ENCODE data around the gene LYRM4.
"Not testable (repeated sequence)": the region's sequence is repeated elsewhere in the genome, so short reads cannot be mapped to it uniquely, and the experiment has no call there.

The LYRM4 gene

DNA sequence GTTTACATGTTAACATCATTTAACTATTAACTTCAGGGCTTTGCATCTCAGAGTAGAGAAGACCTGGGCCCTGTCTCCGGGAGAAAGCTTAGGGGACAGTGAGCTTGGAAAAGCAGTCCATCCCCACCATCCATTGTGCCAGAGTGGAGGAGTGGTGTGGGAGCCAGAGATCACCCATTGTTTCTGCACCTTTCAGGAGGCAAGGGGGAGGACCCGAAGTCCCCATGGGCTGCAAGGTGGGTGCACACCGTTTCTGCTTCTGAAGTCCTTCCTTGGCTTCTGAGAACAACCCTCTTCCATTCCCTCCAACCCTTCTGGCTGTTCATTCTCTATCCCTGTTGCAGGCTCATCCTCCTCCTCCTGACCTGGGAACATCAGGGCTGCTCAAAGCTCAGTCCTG, 179.6 kb downstream of the LYRM4 start:
- DNase-seq (ENCODE audit: low spot score) = no peak

GRCh38 chr6:5080574-5080973, 180.2 kb downstream of the LYRM4 start:
- no peak for DNase-seq (ENCODE audit: low spot score)

- DNase-seq (ENCODE audit: low spot score) = no peak
These were observed 181.1 kb downstream of the LYRM4 start for GRCh38 chr6:5079692-5080091.

GRCh38 chr6:5078121-5078669, 182.6 kb downstream of the LYRM4 start:
- no peak for DNase-seq (ENCODE audit: low spot score)

DNA sequence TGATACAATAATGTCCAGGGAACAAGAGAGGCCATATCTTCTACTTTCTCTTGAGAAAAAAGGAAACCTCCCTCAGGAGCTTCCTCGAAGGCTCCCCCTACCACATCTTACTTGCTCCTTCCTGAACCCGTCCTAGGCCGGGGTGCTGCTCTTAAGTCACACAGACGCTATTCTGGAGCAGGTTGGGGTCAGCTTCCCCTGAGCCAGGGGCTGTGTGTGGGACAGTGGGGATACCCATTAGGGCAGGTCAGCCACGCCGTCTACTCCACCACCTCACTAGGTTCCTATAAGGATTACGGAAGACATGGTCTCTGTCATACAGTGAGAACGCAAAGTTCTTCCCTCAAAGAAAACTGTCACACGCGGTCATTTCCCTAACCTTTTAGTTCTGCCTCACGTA, 183.8 kb downstream of the LYRM4 start:
- DNase-seq (ENCODE audit: low spot score) = no peak

- no peak for DNase-seq (ENCODE audit: low spot score)
These were observed 186.8 kb downstream of the LYRM4 start for GRCh38 chr6:5073992-5074391.

DNA sequence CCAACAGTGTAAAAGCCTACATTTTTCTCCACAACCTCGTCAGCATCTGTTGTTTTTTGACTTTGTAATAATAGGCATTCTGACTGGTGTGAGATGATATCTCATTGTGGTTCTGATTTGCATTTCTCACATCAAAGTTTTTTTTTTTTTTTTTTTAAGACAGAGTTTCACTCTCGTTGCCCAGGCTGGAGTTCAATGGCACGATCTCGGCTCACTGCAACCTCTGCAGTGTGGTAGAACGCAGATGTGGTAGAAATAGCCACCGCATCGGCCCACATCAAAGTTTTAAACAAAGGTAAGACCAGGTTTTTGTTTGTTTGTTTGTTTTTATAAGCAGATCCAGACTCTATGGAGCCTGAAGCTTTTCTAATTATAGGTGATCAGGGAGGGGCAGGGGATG, 188.3 kb downstream of the LYRM4 start:
- DNase-seq (ENCODE audit: low spot score) = no peak

DNA sequence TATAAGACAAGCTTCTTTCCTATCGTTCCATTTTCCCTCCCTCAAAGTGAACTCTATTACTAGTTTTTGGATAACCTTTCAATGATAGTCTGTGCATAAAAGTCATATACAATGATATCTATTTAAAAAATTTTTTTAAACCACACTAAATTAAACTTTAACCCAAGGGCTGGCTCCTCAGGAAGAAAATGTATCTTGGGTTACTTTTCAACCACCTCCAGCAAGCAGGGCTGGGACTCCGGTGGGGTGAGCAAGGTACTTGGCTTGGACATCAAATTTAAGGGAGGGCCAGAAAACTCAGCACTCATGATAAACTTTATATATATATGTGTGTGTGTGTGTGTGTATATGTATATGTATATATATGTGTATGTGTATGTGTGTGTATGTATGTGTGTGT, 189.5 kb downstream of the LYRM4 start:
- no peak for DNase-seq (ENCODE audit: low spot score)

DNA sequence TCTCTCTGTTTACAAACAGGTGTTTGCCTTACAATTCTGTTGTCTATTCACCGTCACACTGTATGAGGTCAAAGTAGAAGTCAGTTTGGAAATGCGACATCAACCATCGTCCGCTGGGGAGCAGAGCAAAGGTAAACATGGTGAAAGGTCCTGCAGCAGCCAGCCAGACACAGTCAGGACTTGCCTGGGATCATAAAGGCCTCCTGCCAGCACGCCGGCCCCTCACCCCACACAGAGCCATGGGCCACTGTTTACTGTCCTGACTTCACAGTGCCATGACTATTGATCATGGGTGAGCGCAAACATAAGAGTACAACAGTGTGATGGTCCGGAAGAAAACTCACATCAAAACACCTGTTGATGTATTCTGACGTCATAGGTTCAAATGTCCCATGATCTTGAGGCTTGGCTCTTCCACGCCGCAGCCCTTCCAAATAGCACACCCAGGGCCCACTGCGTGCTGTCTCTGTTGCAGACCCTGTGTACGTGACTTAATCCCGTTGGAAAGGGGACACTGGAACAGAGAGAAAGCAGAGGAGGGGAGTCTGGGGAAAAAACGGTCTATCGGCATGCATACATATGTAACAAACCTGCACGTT, 192.5 kb downstream of the LYRM4 start:
- DNase-seq (ENCODE audit: low spot score) = no peak

DNA sequence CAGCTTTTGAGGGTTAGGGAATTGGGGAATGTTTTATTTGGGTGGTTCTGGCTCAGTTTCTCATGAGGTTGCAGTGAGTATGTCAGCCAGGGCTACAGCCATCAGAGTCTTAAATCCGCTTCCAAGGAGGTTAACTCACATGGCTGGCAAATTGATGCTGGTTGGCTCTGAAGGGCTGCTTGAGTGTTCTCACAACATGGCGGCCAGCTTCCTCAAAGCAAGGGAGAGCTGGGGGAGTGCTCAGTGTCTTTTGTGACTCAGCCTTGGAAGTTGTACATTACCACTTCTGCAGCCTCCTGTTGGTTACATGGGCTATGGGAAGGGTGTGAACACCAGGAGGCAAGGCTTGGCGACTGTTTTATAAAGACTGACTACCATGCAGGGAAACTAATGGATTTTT, 193.4 kb downstream of the LYRM4 start:
- DNase-seq (ENCODE audit: low spot score) = no peak

DNA sequence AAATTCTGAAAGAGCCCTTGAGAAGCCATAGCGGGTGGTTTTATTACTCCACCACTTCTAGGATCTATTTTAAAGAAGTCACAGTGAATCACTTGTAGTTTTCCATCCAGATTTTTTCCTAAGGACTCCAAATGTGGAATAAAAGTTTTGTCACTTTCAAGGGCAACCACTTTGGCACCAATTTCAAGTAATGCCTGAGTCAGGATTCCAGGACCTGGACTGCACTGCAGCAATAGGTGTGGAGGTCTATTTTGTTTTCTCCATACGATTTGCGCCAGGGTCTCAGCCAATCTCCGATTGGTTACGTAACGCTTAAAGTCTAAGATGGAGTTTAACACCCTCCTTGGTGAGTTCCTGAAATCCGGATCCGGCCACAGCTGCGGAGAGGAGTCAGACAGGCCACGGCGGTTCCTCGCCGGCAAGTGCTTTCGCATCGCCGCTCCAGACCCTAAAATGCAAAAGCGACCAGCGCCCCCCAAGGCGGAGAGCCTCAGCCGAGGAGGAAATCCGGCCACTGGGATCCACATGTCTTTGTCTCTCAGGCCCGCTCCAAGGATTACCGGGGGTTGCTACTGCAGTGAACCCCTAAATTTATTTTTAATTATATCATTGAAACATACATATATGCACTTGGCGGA, 194.2 kb downstream of the LYRM4 start:
- DNase-seq (ENCODE audit: low spot score) = no peak

GRCh38 chr6:5063617-5064016, 197.1 kb downstream of the LYRM4 start:
- no peak for DNase-seq (ENCODE audit: low spot score)

DNA sequence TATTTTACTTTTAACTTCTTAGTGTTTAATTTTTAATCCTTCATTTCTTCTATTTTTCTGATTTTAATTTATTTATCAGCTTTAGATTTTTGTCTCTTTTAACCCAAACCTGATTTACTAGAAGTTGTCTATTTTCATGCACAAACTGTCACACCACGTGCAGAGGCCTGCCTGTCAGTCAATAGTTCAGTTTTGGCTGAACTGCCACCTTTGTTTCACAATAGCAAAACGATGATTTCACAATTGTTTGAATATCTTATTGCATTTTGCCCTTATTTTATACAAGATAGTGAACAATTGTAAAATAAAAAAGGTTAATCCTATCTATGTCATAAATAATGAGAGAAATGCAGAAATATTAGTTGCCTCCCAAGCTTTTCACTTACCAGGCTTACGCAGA, 199.6 kb downstream of the LYRM4 start:
- DNase-seq (ENCODE audit: low spot score) = no peak

DNA sequence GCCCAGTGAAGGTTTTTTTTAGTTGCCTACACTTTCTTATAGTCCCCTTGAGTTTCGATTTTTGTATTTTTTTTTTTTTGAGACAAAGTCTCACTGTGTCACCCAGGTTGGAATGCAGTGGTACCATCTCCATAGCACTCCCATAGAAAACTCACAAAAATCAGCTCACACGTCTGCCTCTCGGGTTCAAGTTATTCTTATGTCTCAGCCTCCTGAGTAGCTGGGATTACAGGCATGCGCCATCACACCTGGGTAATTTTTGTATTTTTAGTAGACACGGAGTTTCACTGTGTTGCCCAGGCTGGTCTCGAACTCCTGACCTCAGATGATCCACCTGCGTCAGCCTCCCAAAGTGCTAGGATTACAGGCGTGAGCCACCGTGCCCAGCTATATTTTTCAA, 200.3 kb downstream of the LYRM4 start:
- not testable (repeated sequence) for DNase-seq (ENCODE audit: low spot score)

DNA sequence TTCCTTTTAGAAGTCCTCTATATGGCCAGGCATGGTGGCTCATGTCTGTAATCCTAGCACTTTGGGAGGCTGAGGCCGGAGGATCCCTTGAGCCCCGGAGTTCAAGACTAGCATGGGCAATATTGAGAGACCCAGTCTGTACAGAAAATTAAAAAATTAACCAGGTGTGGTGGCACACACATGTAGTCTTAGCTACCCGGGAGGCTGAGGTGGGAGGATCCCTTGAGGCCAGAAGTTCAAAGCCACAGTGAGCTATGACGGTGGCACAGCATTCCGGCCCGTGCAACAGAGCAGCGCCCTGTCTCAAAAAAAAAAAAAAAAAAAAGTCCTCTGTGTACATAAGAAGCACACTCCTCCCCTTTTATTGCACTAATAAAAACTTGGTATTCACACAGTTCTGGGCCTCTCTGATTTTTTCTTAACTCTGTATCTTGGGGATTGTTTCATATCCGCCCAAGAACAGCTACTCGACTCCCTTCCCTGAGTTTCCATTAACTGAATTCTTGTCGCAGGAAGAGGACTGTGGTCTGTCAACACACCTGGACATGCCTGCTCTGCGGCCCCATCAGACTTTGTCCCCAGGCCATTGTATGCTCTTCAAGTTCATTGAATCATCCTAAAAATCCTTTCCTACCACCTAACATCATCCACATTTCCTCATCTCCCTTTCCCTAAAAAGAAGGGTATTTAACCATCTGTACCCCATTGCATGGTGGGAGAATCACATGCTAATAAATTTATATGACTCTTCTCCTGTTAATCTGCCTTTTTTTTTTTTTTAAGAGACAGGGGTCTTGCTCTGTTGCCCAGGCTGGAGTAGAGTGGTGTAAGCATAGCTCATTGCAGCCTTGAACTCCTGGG, 201.5 kb downstream of the LYRM4 start:
- DNase-seq (ENCODE audit: low spot score) = no peak
